Glutamatergic neuron (in vitro differentiated cells): ENCODE results near the gene TMBIM1. TPM values are rescaled to one million over a fixed set of nuclear protein-coding genes. Genes with fewer than 3 reads are reported as not detected.
"Not testable (repeated sequence)": the region's sequence is repeated elsewhere in the genome, so short reads cannot be mapped to it uniquely, and the experiment has no call there.

ENCODE experiments used
- DNase-seq: peaks from one replicate; pipeline ENCODE4 v3.0.0; 2022
- H3K27ac Mint-ChIP-seq: one replicate; pipeline ENCODE4 v1.8.0; 2020; ENCODE audit warnings: mild to moderate bottlenecking, mixed read lengths, inconsistent platforms; ENCODE audit not compliant: unreplicated experiment
- H3K27me3 Mint-ChIP-seq: one replicate; pipeline ENCODE4 v1.8.0; 2020; ENCODE audit warnings: mild to moderate bottlenecking, moderate library complexity, mixed read lengths, inconsistent platforms; ENCODE audit not compliant: unreplicated experiment
- H3K36me3 Mint-ChIP-seq: one replicate; pipeline ENCODE4 v1.8.0; 2020; ENCODE audit warnings: mild to moderate bottlenecking, mixed read lengths, inconsistent platforms; ENCODE audit not compliant: unreplicated experiment
- H3K4me1 Mint-ChIP-seq: one replicate; pipeline ENCODE4 v1.8.0; 2020; ENCODE audit warnings: mild to moderate bottlenecking, low read depth, mixed read lengths, inconsistent platforms; ENCODE audit not compliant: unreplicated experiment
- H3K4me3 Mint-ChIP-seq: one replicate; pipeline ENCODE4 v1.8.0; 2020; ENCODE audit warnings: mild to moderate bottlenecking, mixed read lengths, inconsistent platforms; ENCODE audit not compliant: unreplicated experiment
- H3K9me3 Mint-ChIP-seq: one replicate; pipeline ENCODE4 v1.8.0; 2020; ENCODE audit warnings: mild to moderate bottlenecking, moderate library complexity, mixed read lengths, inconsistent platforms; ENCODE audit not compliant: unreplicated experiment
- CTCF ChIP-seq: fragments of 200-600 bp; sonication (generic); IDR thresholded peaks from one replicate; pipeline ENCODE4 v1.5.0; 2021; ENCODE audit not compliant: partially characterized antibody, unreplicated experiment
- total RNA-seq: library from RNA; stranded (reverse); fragmentation: NEBNext Ultra II Directional; extraction: Animal tissue kit (Norgen Biotek cat#: 25700); gene quantifications from one replicate; pipeline ENCODE4 v1.2.1, GENCODE V29; 2021; ENCODE audit not compliant: unreplicated experiment

TMBIM1 gene
- total RNA-seq, 1 donor from 2014 or later: 1.8 TPM

- H3K9me3 Mint-ChIP-seq: peaks cover 8% of the 10 kb centered on the region
- TF ChIP-seq CTCF: no peak
- no peak for DNase-seq
- H3K27me3 Mint-ChIP-seq: peaks cover 7% of the 10 kb centered on the region
- no peak overlapping the region for H3K4me3 Mint-ChIP-seq
- H3K36me3 Mint-ChIP-seq: no peaks in the 10 kb centered on the region
- H3K27ac Mint-ChIP-seq: peak overlapping the region; percentile 36
- H3K4me1 Mint-ChIP-seq: peaks cover 12% of the 10 kb centered on the region
Observed at GRCh38 chr2:218319813-218320365, 27.6 kb upstream of the TMBIM1 start.

GRCh38 chr2:218318241-218318640 is 25.9 kb upstream of the TMBIM1 start:
- H3K4me1 Mint-ChIP-seq: peaks cover 3% of the 10 kb centered on the region
- H3K9me3 Mint-ChIP-seq: peaks cover 8% of the 10 kb centered on the region
- H3K36me3 Mint-ChIP-seq: no peaks in the 10 kb centered on the region
- peaks cover 6% of the 10 kb centered on the region for H3K27me3 Mint-ChIP-seq
- no peak overlapping the region for H3K27ac Mint-ChIP-seq
- H3K4me3 Mint-ChIP-seq: no peak overlapping the region
- DNase-seq: no peak
- TF ChIP-seq CTCF: no peak

GRCh38 chr2:218317835-218318234 is 25.5 kb upstream of the TMBIM1 start:
- Mint-ChIP-seq H3K27me3 (peaks cover 6% of the 10 kb centered on the region), H3K4me1 (peaks cover 3% of the 10 kb centered on the region), H3K36me3 (no peaks in the 10 kb centered on the region), H3K9me3 (peaks cover 8% of the 10 kb centered on the region), H3K27ac (no peak overlapping the region), H3K4me3 (no peak overlapping the region)
- DNase-seq: no peak
- TF ChIP-seq CTCF: no peak

GRCh38 chr2:218317303-218317630 is 25.0 kb upstream of the TMBIM1 start:
- no peaks in the 10 kb centered on the region for H3K4me1 Mint-ChIP-seq
- no peak for DNase-seq
- H3K27me3 Mint-ChIP-seq: peaks cover 4% of the 10 kb centered on the region
- no peak overlapping the region for H3K27ac Mint-ChIP-seq
- no peak for TF ChIP-seq CTCF
- H3K9me3 Mint-ChIP-seq: peaks cover 6% of the 10 kb centered on the region
- no peak overlapping the region for H3K4me3 Mint-ChIP-seq
- H3K36me3 Mint-ChIP-seq: no peaks in the 10 kb centered on the region

GRCh38 chr2:218315397-218315796 is 23.1 kb upstream of the TMBIM1 start:
- Mint-ChIP-seq H3K27ac (no peak overlapping the region), H3K36me3 (no peaks in the 10 kb centered on the region), H3K27me3 (peaks cover 7% of the 10 kb centered on the region), H3K4me1 (no peaks in the 10 kb centered on the region), H3K9me3 (peaks cover 2% of the 10 kb centered on the region), H3K4me3 (no peak overlapping the region)
- TF ChIP-seq CTCF: no peak
- DNase-seq: no peak

- not testable (repeated sequence) for H3K36me3 Mint-ChIP-seq, H3K9me3 Mint-ChIP-seq, H3K27ac Mint-ChIP-seq, DNase-seq, H3K4me3 Mint-ChIP-seq, H3K27me3 Mint-ChIP-seq, H3K4me1 Mint-ChIP-seq
Observed at GRCh38 chr2:218314764-218315163, 22.5 kb upstream of the TMBIM1 start.
